Adrenal gland (tissue), 12 donors: Measurements from ENCODE around the gene ITM2C. TPM values are rescaled to one million over a fixed set of nuclear protein-coding genes. Genes with fewer than 3 reads are reported as not detected.

Experiments used
- DNase-seq, 7 donors: peaks; one replicate each; pipeline ENCODE4 v3.0.0-alpha.2; 2019 to 2020
- H3K27ac ChIP-seq, 5 donors: fragments of 200-600 bp; sonication (generic) in 4 of 5; 1 replicate in 3 of 5; 2 replicates in 2 of 5; pipeline versions ENCODE4 v1.5.1 to v1.8.0; 2016 to 2020; ENCODE audit warnings: mild to moderate bottlenecking in 1 of 5
- H3K27me3 ChIP-seq: fragments of 200-600 bp; 2 replicates; pipeline ENCODE4 v1.8.0; 2021
- H3K36me3 ChIP-seq, 2 donors: fragments of 200-600 bp; replicated peaks in 1 of 2; 1 replicate in 1 of 2; 2 replicates in 1 of 2; pipeline versions ENCODE4 v1.5.1 to v1.8.0; 2018 to 2022
- H3K4me1 ChIP-seq, 2 donors: fragments of 200-600 bp; replicated peaks in 1 of 2; 1 replicate in 1 of 2; 2 replicates in 1 of 2; pipeline versions ENCODE4 v1.5.1 to v1.8.0; 2018 to 2021
- H3K4me3 ChIP-seq, 4 donors: fragments of 200-600 bp; sonication (generic) in 3 of 4; one replicate each; pipeline ENCODE4 v1.5.1; 2016 to 2018
- H3K9me3 ChIP-seq, 3 donors: fragments of 200-600 bp; sonication (generic) in 1 of 3; replicated peaks in 1 of 3; 1 replicate in 2 of 3; 2 replicates in 1 of 3; pipeline versions ENCODE4 v1.5.1 to v1.8.0; 2016 to 2021
- POLR2A ChIP-seq, 2 donors: fragments of 450-650 bp; IDR thresholded peaks; one replicate each; pipeline ENCODE4 v1.6.1; 2017; ENCODE audit warnings: antibody characterized with exemption in 2 of 2, mild to moderate bottlenecking in 2 of 2, moderate library complexity in 1 of 2
- WGBS, 4 donors: extraction: QIAGEN DNeasy Blood & Tissue Kit in 2 of 4; methylation state at CpG; one replicate each; pipeline versions ENCODE4 v1.1.5 to v1.1.7; 2013 to 2017; 5-methylcytosine and 5-hydroxymethylcytosine counted together
- intact Hi-C, 2 donors: fragments of 100-400 bp; cut with DNase I; formaldehyde crosslinking; loops; one replicate each; pipeline versions ENCODE4 v1.14.1 to v1.15.0; 2022 to 2023
- polyA plus RNA-seq, 3 donors: library from polyadenylated mRNA; stranded (reverse); fragments of 200-250 nt in 2 of 3; fragments of 350-450 nt in 1 of 3; fragmentation: Illumina TruSeq in 1 of 3; extraction: RNeasy Lipid Tissue Mini Kit (QIAGEN cat#74804) in 1 of 3; gene quantifications; one replicate each; pipeline ENCODE4 v1.2.3, GENCODE V29; 2013 to 2014
- total RNA-seq, 9 donors: library from RNA; depleted of rRNA in 4 of 9; stranded (reverse); fragments of >200 nt in 4 of 9; fragments of 120-200 nt in 1 of 9; fragmentation: NEBNext Ultra II Directional in 1 of 9; extraction: Animal tissue kit (Norgen Biotek cat#: 25700) in 1 of 9; gene quantifications; one replicate each; pipeline versions ENCODE4 v1.1.0 to v1.2.4, GENCODE V29; 2013 to 2023
- TF ChIP-seq, protein P1 (sequence below), 6 experiments: fragments of 450-650 bp in 4 of 6; fragments of 200-600 bp in 2 of 6; sonication (generic) in 1 of 6; IDR thresholded peaks; 1 replicate in 5 of 6; 2 replicates in 1 of 6; pipeline versions ENCODE4 v1.5.1 to v1.8.0; 2016 to 2021; ENCODE audit warnings: antibody characterized with exemption in 6 of 6, mild to moderate bottlenecking in 2 of 6, moderate library complexity in 1 of 6
- donor health status: healthy with polysubstance abuse.
- donor health status: Bipolar disorder and iron deficiency.
- donor health status: DM: yes; HTN: yes; CAD: no.
- donor health status: DM: no; HTN: no; CAD: no.
- donor health status: DM: no; HTN: no; CAD: no.
- donor health status: DM: yes; HTN: yes; CAD: no.

The ITM2C gene
- total and polyA plus RNA-seq, 12 donors: 16.8 to 131 (median 35.6) TPM

- H3K27ac ChIP-seq: no peak overlapping the region
- intact Hi-C loops: no loop called here
- H3K36me3 ChIP-seq: no peaks in the 10 kb centered on the region
- H3K9me3 ChIP-seq: no peaks in the 10 kb centered on the region
- H3K27me3 ChIP-seq: no peaks in the 10 kb centered on the region
- no peak for DNase-seq
- no peaks in the 10 kb centered on the region for H3K4me1 ChIP-seq
- TF ChIP-seq, protein P1, sequence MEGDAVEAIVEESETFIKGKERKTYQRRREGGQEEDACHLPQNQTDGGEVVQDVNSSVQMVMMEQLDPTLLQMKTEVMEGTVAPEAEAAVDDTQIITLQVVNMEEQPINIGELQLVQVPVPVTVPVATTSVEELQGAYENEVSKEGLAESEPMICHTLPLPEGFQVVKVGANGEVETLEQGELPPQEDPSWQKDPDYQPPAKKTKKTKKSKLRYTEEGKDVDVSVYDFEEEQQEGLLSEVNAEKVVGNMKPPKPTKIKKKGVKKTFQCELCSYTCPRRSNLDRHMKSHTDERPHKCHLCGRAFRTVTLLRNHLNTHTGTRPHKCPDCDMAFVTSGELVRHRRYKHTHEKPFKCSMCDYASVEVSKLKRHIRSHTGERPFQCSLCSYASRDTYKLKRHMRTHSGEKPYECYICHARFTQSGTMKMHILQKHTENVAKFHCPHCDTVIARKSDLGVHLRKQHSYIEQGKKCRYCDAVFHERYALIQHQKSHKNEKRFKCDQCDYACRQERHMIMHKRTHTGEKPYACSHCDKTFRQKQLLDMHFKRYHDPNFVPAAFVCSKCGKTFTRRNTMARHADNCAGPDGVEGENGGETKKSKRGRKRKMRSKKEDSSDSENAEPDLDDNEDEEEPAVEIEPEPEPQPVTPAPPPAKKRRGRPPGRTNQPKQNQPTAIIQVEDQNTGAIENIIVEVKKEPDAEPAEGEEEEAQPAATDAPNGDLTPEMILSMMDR (IDR thresholded peaks at IDR 0.05): no peak
- no peak for TF ChIP-seq POLR2A (IDR thresholded peaks at IDR 0.05)
- WGBS, 4 donors: 43 to 51% (median 47%) methylated on average over 2 of the region's 2 CpGs
- no peak overlapping the region for H3K4me3 ChIP-seq
Measured at GRCh38 chr2:230840301-230840700, 24.4 kb upstream of the ITM2C start.

GRCh38 chr2:230842473-230842872 lies 22.3 kb upstream of the ITM2C start:
- TF ChIP-seq, protein P1 (IDR thresholded peaks at IDR 0.05): no peak
- TF ChIP-seq POLR2A (IDR thresholded peaks at IDR 0.05): no peak
- H3K4me3 ChIP-seq: no peak overlapping the region
- 55 to 76% (median 65%) methylated on average over 6 of the region's 6 CpGs for WGBS, 4 donors
- no peak overlapping the region for H3K27ac ChIP-seq
- H3K4me1 ChIP-seq: no peaks in the 10 kb centered on the region
- intact Hi-C loops: no loop called here
- no peaks in the 10 kb centered on the region for H3K27me3 ChIP-seq
- no peaks in the 10 kb centered on the region for H3K36me3 ChIP-seq
- no peaks in the 10 kb centered on the region for H3K9me3 ChIP-seq
- DNase-seq: no peak

DNA sequence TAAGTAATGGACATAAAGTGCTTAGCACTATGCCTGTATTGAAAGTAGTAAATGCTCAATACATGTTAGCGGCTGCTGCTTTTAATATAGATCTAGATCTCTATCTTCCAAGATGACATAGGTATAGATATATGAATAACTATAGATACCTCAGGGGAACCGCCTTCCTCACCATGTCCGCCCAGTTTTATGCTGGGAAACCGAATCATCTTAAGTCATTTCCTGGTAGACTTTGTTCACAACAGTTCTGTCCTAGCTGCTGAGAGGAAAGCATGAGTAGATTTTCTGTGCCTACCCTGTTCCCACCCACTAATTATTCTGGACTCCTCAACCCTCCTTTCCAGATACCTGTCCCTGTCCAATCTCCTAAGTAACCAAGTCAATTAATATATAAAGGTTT lies 21.6 kb upstream of the ITM2C start:
- Histone ChIP-seq H3K27ac (no peak overlapping the region), H3K36me3 (no peaks in the 10 kb centered on the region), H3K4me3 (no peak overlapping the region), H3K4me1 (no peaks in the 10 kb centered on the region), H3K9me3 (no peaks in the 10 kb centered on the region), H3K27me3 (no peaks in the 10 kb centered on the region)
- TF ChIP-seq, protein P1 (IDR thresholded peaks at IDR 0.05): no peak
- no peak for TF ChIP-seq POLR2A (IDR thresholded peaks at IDR 0.05)
- intact Hi-C loops: no loop called here
- no peak for DNase-seq
- WGBS, 4 donors: 71 to 81% (median 77%) methylated on average over 4 of the region's 4 CpGs

- 88 to 94% (median 92%) methylated on average over 6 of the region's 6 CpGs for WGBS, 4 donors
Measured at GRCh38 chr2:230846360-230846759, 18.4 kb upstream of the ITM2C start.

More at GRCh38 chr2:230846360-230846759, 18.4 kb upstream of the ITM2C start:
- Histone ChIP-seq H3K4me1 (no peaks in the 10 kb centered on the region), H3K4me3 (no peak overlapping the region), H3K9me3 (no peaks in the 10 kb centered on the region), H3K27me3 (no peaks in the 10 kb centered on the region), H3K27ac (no peak overlapping the region), H3K36me3 (no peaks in the 10 kb centered on the region)
- intact Hi-C loops: loop anchor here (5.0 kb wide), 2 partner anchors 141 to 146 kb away; no protein-coding TSS in a partner anchor
- TF ChIP-seq, protein P1 (IDR thresholded peaks at IDR 0.05): no peak
- no peak for TF ChIP-seq POLR2A (IDR thresholded peaks at IDR 0.05)
- DNase-seq: no peak
